Suprapubic skin (tissue), 4 donors: ENCODE data around the gene ARMC10.

ENCODE experiments used
- CTCF ChIP-seq, 2 donors: fragments of 200-600 bp in 1 of 2; fragments of 450-650 bp in 1 of 2; sonication (generic) in 1 of 2; IDR thresholded peaks; one replicate each; pipeline ENCODE4 v1.5.1; 2016 to 2019; ENCODE audit warnings: antibody characterized with exemption in 2 of 2, mild to moderate bottlenecking in 1 of 2, moderate library complexity in 1 of 2
- POLR2A ChIP-seq, 2 donors: fragments of 450-650 bp; IDR thresholded peaks; one replicate each; pipeline ENCODE4 v1.6.1; 2017; ENCODE audit warnings: antibody characterized with exemption in 2 of 2, mild to moderate bottlenecking in 2 of 2, moderate library complexity in 2 of 2
- POLR2AphosphoS5 ChIP-seq, 3 donors: sonication (generic); formaldehyde crosslinking; IDR thresholded peaks; one replicate each; pipeline ENCODE4 v1.6.1; 2017; ENCODE audit warnings: antibody characterized with exemption in 3 of 3

GRCh38 chr7:103063895-103064294 is 11.0 kb upstream of the ARMC10 start:
- TF ChIP-seq CTCF (IDR thresholded peaks at IDR 0.05) = no peak
- TF ChIP-seq POLR2AphosphoS5 (IDR thresholded peaks at IDR 0.05) = no peak
- TF ChIP-seq POLR2A (IDR thresholded peaks at IDR 0.05) = no peak
